22Rv1 (cell line): Measurements from ENCODE around the gene ARMC9.

Experiments
- CTCF ChIP-seq: fragments of 450-650 bp; IDR thresholded peaks from 2 replicates; pipeline ENCODE4 v1.5.1; 2017; ENCODE audit warnings: mild to moderate bottlenecking
- ZFX ChIP-seq: fragments of 450-650 bp; IDR thresholded peaks from 2 replicates; pipeline ENCODE4 v1.6.1; 2017; ENCODE audit warnings: antibody characterized with exemption, borderline replicate concordance

- TF ChIP-seq CTCF, result no peak
- TF ChIP-seq ZFX, result no peak
These were observed 51.7 kb downstream of the ARMC9 start for GRCh38 chr2:231250146-231250545.
